OCI-LY3 (cell line): ENCODE results near the gene ANTXR2.

Source experiments
- H2AFZ ChIP-seq: fragments of 200-600, 300-600 bp; shearing (Covaris generic); 2 replicates; pipeline ENCODE4 v1.6.0; 2014; ENCODE audit warnings: antibody characterized with exemption, low read depth, low read length
- H3K27ac ChIP-seq: fragments of 200-600, 300-600 bp; sonication (generic); 2 replicates; pipeline ENCODE4 v1.5.1; 2014; ENCODE audit warnings: mild to moderate bottlenecking, low read length, moderate library complexity, mixed read lengths
- H3K27me3 ChIP-seq: fragments of 200-600, 300-600 bp; sonication (generic); 2 replicates; pipeline ENCODE4 v1.6.1; 2014; ENCODE audit warnings: low read depth, low read length, mixed read lengths
- H3K36me3 ChIP-seq: fragments of 200-600, 300-600 bp; sonication (generic); replicated peaks from 2 replicates; pipeline ENCODE3; 2014; ENCODE audit warnings: low read depth, low read length, mixed read lengths
- H3K4me1 ChIP-seq: fragments of 300-600, 200-600 bp; sonication (generic); 2 replicates; pipeline ENCODE4 v1.6.1; 2014; ENCODE audit warnings: low read length, mixed read lengths
- H3K4me2 ChIP-seq: fragments of 200-600, 300-600 bp; sonication (generic); 2 replicates; pipeline ENCODE4 v1.6.1; 2014; ENCODE audit warnings: low read length, mixed read lengths
- H3K4me3 ChIP-seq: fragments of 300-600, 200-600 bp; sonication (generic); 2 replicates; pipeline ENCODE4 v1.5.1; 2014; ENCODE audit warnings: antibody characterized with exemption, mild to moderate bottlenecking, low read length, moderate library complexity
- H3K79me2 ChIP-seq: fragments of 300-600, 200-600 bp; shearing (Covaris generic); 2 replicates; pipeline ENCODE4 v1.6.1; 2014; ENCODE audit warnings: mild to moderate bottlenecking, low read length, mixed read lengths
- H3K9ac ChIP-seq: fragments of 300-600, 200-600 bp; shearing (Covaris generic); 2 replicates; pipeline ENCODE4 v1.6.0; 2014; ENCODE audit warnings: mild to moderate bottlenecking, low read length, moderate library complexity
- H3K9me3 ChIP-seq: fragments of 200-600, 300-600 bp; shearing (Covaris generic); 2 replicates; pipeline ENCODE4 v1.6.1; 2014; ENCODE audit warnings: low read length, mixed read lengths; ENCODE audit not compliant: insufficient read depth
- H4K20me1 ChIP-seq: fragments of 200-600, 300-600 bp; sonication (generic); 2 replicates; pipeline ENCODE4 v1.6.1; 2016; ENCODE audit warnings: low read length, mixed read lengths; ENCODE audit not compliant: insufficient read depth
- CTCF ChIP-seq: fragments of 200-600, 300-600 bp; sonication (generic); IDR thresholded peaks from 2 replicates; pipeline ENCODE4 v1.5.1; 2014; ENCODE audit warnings: antibody characterized with exemption, low read length, low read depth
- EZH2phosphoT487 ChIP-seq: fragments of 200-600 bp; shearing (Covaris generic); IDR thresholded peaks from 2 replicates; pipeline ENCODE4 v1.6.1; 2018; ENCODE audit warnings: antibody characterized with exemption, mixed run types, low read depth

The ANTXR2 gene

GRCh38 chr4:80049813-80050534 is 23.1 kb downstream of the ANTXR2 start:
- Histone ChIP-seq H3K4me2 (no peak overlapping the region), H2AFZ (no peak overlapping the region), H4K20me1 (no peaks in the 10 kb centered on the region), H3K36me3 (no peaks in the 10 kb centered on the region), H3K27ac (no peak overlapping the region), H3K79me2 (no peaks in the 10 kb centered on the region), H3K4me1 (no peaks in the 10 kb centered on the region; the same call in 1 of the 2 replicates), H3K4me3 (no peak overlapping the region), H3K27me3 (no peaks in the 10 kb centered on the region), H3K9me3 (no peaks in the 10 kb centered on the region), H3K9ac (no peak overlapping the region)
- no peak for TF ChIP-seq EZH2phosphoT487
- no peak for TF ChIP-seq CTCF

DNA sequence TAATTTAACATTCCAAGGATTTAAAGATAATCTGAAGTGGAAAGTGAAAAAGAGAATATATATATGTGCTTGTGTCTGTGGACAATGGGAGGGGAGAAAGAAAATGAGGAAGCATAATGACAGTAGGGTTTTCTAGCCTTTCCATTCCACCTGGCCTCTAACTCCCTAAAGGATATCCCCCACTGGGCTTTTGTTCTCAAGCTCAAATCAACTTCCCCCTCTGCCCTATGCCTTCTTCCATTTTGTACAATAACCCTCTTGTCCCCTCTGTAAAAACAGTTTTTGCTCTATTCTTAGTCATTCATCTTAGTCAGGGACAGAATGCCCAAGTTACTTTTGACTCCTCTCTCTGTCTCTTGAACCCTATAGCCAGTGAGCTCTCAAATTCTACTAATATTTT is 23.6 kb downstream of the ANTXR2 start:
- no peak for TF ChIP-seq EZH2phosphoT487
- no peak for TF ChIP-seq CTCF

DNA sequence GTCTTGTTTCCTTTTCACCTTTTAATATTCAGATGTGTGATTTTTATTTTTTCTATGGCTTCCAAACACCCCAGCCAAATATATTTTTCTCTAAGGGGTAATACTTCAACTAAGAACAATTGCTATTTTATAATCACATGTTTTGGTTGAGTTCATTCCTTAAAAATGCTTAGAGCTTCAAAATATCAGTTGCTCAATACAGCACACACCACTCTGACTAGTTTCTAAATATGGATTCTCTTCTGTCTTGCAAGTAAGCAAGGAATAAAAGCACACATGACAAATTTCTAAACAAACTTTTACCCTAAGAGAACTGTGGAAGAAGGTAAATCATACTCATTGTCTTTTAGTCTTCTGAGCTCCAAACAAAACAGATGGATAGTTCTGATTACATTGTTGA is 27.2 kb downstream of the ANTXR2 start:
- no peaks in the 10 kb centered on the region for H3K36me3 ChIP-seq
- H3K27me3 ChIP-seq, result no peaks in the 10 kb centered on the region
- no peak overlapping the region for H2AFZ ChIP-seq
- no peaks in the 10 kb centered on the region for H3K79me2 ChIP-seq
- no peaks in the 10 kb centered on the region for H4K20me1 ChIP-seq
- no peaks in the 10 kb centered on the region for H3K9me3 ChIP-seq
- H3K9ac ChIP-seq, result no peak overlapping the region
- TF ChIP-seq CTCF (no peak), EZH2phosphoT487 (no peak)
- H3K4me2 ChIP-seq, result no peak overlapping the region
- no peak overlapping the region for H3K4me3 ChIP-seq
- H3K4me1 ChIP-seq, result no peaks in the 10 kb centered on the region
- no peak overlapping the region for H3K27ac ChIP-seq

More for the DNA sequence above, 23.6 kb downstream of the ANTXR2 start:
- Histone ChIP-seq H3K9me3 (no peaks in the 10 kb centered on the region), H3K79me2 (no peaks in the 10 kb centered on the region), H3K27ac (no peak overlapping the region), H3K9ac (no peak overlapping the region), H3K36me3 (no peaks in the 10 kb centered on the region), H3K4me1 (no peaks in the 10 kb centered on the region), H3K27me3 (no peaks in the 10 kb centered on the region), H3K4me3 (no peak overlapping the region), H3K4me2 (no peak overlapping the region), H4K20me1 (no peaks in the 10 kb centered on the region), H2AFZ (no peak overlapping the region)

DNA sequence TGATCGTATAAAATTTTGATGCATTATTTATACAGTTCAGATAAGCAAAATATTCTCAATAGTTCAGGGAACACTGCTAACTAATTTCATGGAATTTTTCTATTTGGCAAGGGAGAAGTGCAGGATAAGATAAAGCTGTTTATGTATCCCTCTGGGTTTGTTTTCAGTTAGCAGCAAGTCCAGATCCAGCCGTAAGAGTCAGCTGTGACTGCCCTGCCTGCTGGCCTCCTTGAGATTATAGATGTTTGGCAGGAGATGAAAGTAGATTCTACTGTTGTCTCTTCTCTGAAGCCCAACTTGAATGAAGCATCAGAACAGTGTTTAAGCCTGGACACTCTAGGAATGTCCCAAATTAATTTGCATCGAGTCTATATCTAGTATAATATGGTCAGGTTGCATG is 29.5 kb downstream of the ANTXR2 start:
- Histone ChIP-seq H4K20me1 (no peaks in the 10 kb centered on the region), H3K4me2 (no peak overlapping the region), H3K4me3 (no peak overlapping the region), H3K27me3 (no peaks in the 10 kb centered on the region), H3K9ac (no peak overlapping the region), H2AFZ (no peak overlapping the region), H3K79me2 (no peaks in the 10 kb centered on the region), H3K27ac (no peak overlapping the region), H3K4me1 (no peaks in the 10 kb centered on the region), H3K36me3 (no peaks in the 10 kb centered on the region), H3K9me3 (no peaks in the 10 kb centered on the region)
- TF ChIP-seq CTCF (no peak), EZH2phosphoT487 (no peak)
